MCF 10A (cell line): ENCODE measurements around the gene SMARCE1. TPM values are rescaled to one million over a fixed set of nuclear protein-coding genes. Genes with fewer than 3 reads are reported as not detected.

Source experiments
- BruUV-seq: library from RNA; stranded (reverse); fragments of 400-500 nt; replicated peaks from 2 replicates; lab custom pipeline; 2021; lab: Mats Ljungman, UMichigan
- CTCF ChIA-PET: fragments of 300-600 bp; sonication (Branson Sonifier 250); formaldehyde crosslinking; extraction: SDS; loops from one replicate; lab custom pipeline; 2021; ENCODE audit warnings: antibody characterized with exemption, inconsistent platforms; lab: Yijun Ruan, JAX
- POLR2A ChIA-PET: fragments of 300-600, 350-650 bp; sonication (Branson Sonifier 250); formaldehyde crosslinking; extraction: SDS; loops from one replicate; lab custom pipeline; 2020; ENCODE audit warnings: antibody characterized with exemption, inconsistent platforms; lab: Yijun Ruan, JAX
- DNase-seq: peaks from one replicate; pipeline ENCODE4 v3.0.0-alpha.2; 2018; ENCODE audit not compliant: unreplicated experiment
- H3K27ac Mint-ChIP-seq: one replicate; pipeline ENCODE4 v1.8.0; 2022; ENCODE audit warnings: mild to moderate bottlenecking, low read depth, mixed read lengths; ENCODE audit not compliant: unreplicated experiment
- H3K27me3 Mint-ChIP-seq: one replicate; pipeline ENCODE4 v1.8.0; 2022; ENCODE audit warnings: mixed read lengths; ENCODE audit not compliant: insufficient read depth, unreplicated experiment
- H3K36me3 Mint-ChIP-seq: one replicate; pipeline ENCODE4 v1.8.0; 2022; ENCODE audit warnings: mild to moderate bottlenecking, moderate library complexity, mixed read lengths; ENCODE audit not compliant: insufficient read depth, unreplicated experiment
- H3K4me1 Mint-ChIP-seq: one replicate; pipeline ENCODE4 v1.8.0; 2022; ENCODE audit warnings: mixed read lengths; ENCODE audit not compliant: insufficient read depth, unreplicated experiment
- H3K4me3 Mint-ChIP-seq: one replicate; pipeline ENCODE4 v1.8.0; 2022; ENCODE audit warnings: mild to moderate bottlenecking, moderate library complexity, mixed read lengths; ENCODE audit not compliant: unreplicated experiment
- H3K9me3 Mint-ChIP-seq: one replicate; pipeline ENCODE4 v1.8.0; 2022; ENCODE audit warnings: mixed read lengths; ENCODE audit not compliant: unreplicated experiment
- CTCF ChIP-seq: fragments of 200-600 bp; IDR thresholded peaks from one replicate; pipeline ENCODE4 v1.8.0; 2022; ENCODE audit warnings: antibody characterized with exemption, mild to moderate bottlenecking; ENCODE audit not compliant: unreplicated experiment
- intact Hi-C: fragments of 100-400 bp; cut with micrococcal nuclease; formaldehyde crosslinking; loops from 2 replicates; pipeline ENCODE4 v1.14.1; 2022
- total RNA-seq: library from RNA; stranded (reverse); gene quantifications from 2 replicates; pipeline ENCODE4 v1.2.3, GENCODE V29; 2022

Gene SMARCE1
- total RNA-seq, 1 experiment from 2014 or later, result 128 TPM

- H3K36me3 Mint-ChIP-seq, result peaks cover 20% of the 10 kb centered on the region
- H3K9me3 Mint-ChIP-seq, result no peaks in the 10 kb centered on the region
- H3K4me3 Mint-ChIP-seq, result peak overlapping the region; percentile 85
- TF ChIP-seq CTCF, result no peak
- intact Hi-C loops, result no loop called here
- peaks cover 29% of the 10 kb centered on the region for H3K4me1 Mint-ChIP-seq
- ChIA-PET CTCF (interaction anchor here (0.6 to 0.7 kb wide), 2 partner anchors 9 to 79 kb away, joined by 3 to 4 read pairs; no protein-coding TSS in a partner anchor), POLR2A (interaction anchor here (0.6 to 4.5 kb wide), 16 partner anchors 14 to 1041 kb away, joined by 3 to 33 read pairs (median 6); partner anchors contain the start of gene TNS4)
- DNase-seq, result no peak
- H3K27me3 Mint-ChIP-seq, result no peaks in the 10 kb centered on the region
- BruUV-seq, result TSS peak; percentile 70
- H3K27ac Mint-ChIP-seq, result peak overlapping the region; percentile 100
These were observed 858 bp upstream of the SMARCE1 start for GRCh38 chr17:40648384-40648968.

GRCh38 chr17:40646791-40647623 lies 611 bp downstream of the SMARCE1 start:
- Mint-ChIP-seq H3K27ac (peak overlapping the region; percentile 100), H3K27me3 (no peaks in the 10 kb centered on the region), H3K4me3 (peak overlapping the region; percentile 85), H3K4me1 (peaks cover 27% of the 10 kb centered on the region), H3K9me3 (no peaks in the 10 kb centered on the region), H3K36me3 (peaks cover 32% of the 10 kb centered on the region)
- intact Hi-C loops, result no loop called here
- CTCF ChIA-PET, result interaction anchor here (0.6 to 2.3 kb wide), 8 partner anchors 13 to 146 kb away, joined by 3 to 9 read pairs (median 4); no protein-coding TSS in a partner anchor
- POLR2A ChIA-PET, result interaction anchor here (0.5 to 4.5 kb wide), 38 partner anchors 9 to 1043 kb away, joined by 3 to 33 read pairs (median 4); partner anchors contain the start of genes KRT222 and KRT24
- peak; percentile 7 for DNase-seq
- TF ChIP-seq CTCF, result no peak
- TSS peak; percentile 53 for BruUV-seq

- ChIA-PET CTCF (interaction anchor here (0.8 to 2.3 kb wide), 5 partner anchors 12 to 150 kb away, joined by 3 to 9 read pairs (median 4); no protein-coding TSS in a partner anchor), POLR2A (interaction anchor here (0.7 to 4.5 kb wide), 14 partner anchors 12 to 1044 kb away, joined by 3 to 33 read pairs (median 6); partner anchors contain the start of genes KRT222 and KRT24)
- H3K36me3 Mint-ChIP-seq, result peaks cover 43% of the 10 kb centered on the region
- BruUV-seq, result no TSS peak
- intact Hi-C loops, result no loop called here
- H3K27me3 Mint-ChIP-seq, result no peaks in the 10 kb centered on the region
- TF ChIP-seq CTCF, result no peak
- no peaks in the 10 kb centered on the region for H3K9me3 Mint-ChIP-seq
- H3K27ac Mint-ChIP-seq, result peak overlapping the region; percentile 100
- peaks cover 30% of the 10 kb centered on the region for H3K4me1 Mint-ChIP-seq
- no peak for DNase-seq
- H3K4me3 Mint-ChIP-seq, result peak overlapping the region; percentile 85
These were observed 1.7 kb downstream of the SMARCE1 start for GRCh38 chr17:40645943-40646342.
